HG03196 (cell line): ENCODE results near the gene MCCD1.

Experiments
- ATAC-seq: cut with Tn5 transposase; IDR thresholded peaks from one replicate; pipeline ENCODE4 v1.9.1; 2021; ENCODE audit not compliant: unreplicated experiment

Gene MCCD1

DNA sequence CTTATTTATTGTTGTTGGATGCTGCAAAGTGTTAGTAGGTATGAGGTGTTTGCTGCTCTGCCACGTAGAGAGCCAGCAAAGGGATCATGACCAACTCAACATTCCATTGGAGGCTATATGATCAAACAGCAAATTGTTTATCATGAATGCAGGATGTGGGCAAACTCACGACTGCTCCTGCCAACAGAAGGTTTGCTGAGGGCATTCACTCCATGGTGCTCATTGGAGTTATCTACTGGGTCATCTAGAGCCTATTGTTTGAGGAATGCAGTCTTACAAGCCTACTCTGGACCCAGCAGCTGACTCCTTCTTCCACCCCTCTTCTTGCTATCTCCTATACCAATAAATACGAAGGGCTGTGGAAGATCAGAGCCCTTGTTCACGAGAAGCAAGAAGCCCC, 18.8 kb upstream of the MCCD1 start:
- ATAC-seq: no peak

- no peak for ATAC-seq
These were observed 15.2 kb upstream of the MCCD1 start for GRCh38 chr6:31513456-31514165.

DNA sequence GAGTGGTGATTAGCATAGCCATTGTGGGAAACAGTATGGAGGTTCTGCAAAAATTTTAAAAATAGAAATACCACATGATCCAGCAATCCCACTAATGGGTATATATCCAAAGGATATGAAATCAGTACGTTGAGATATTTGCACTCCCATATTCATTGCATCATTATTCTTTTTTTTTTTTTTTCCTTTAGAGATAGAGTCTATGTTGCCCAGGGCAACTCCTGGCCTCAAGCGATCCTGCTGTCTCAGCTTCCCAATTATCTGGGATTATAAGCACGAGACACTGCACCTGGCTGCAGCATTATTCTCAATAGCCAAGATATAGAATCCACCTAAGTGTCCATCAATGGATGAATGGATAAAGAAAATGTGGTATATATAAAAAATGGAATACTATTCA, 6.9 kb upstream of the MCCD1 start:
- no peak for ATAC-seq

GRCh38 chr6:31525553-31525931, 3.2 kb upstream of the MCCD1 start:
- no peak for ATAC-seq

GRCh38 chr6:31525932-31526591, 2.7 kb upstream of the MCCD1 start:
- no peak for ATAC-seq

GRCh38 chr6:31528307-31528777, 420 bp upstream of the MCCD1 start:
- ATAC-seq: no peak

DNA sequence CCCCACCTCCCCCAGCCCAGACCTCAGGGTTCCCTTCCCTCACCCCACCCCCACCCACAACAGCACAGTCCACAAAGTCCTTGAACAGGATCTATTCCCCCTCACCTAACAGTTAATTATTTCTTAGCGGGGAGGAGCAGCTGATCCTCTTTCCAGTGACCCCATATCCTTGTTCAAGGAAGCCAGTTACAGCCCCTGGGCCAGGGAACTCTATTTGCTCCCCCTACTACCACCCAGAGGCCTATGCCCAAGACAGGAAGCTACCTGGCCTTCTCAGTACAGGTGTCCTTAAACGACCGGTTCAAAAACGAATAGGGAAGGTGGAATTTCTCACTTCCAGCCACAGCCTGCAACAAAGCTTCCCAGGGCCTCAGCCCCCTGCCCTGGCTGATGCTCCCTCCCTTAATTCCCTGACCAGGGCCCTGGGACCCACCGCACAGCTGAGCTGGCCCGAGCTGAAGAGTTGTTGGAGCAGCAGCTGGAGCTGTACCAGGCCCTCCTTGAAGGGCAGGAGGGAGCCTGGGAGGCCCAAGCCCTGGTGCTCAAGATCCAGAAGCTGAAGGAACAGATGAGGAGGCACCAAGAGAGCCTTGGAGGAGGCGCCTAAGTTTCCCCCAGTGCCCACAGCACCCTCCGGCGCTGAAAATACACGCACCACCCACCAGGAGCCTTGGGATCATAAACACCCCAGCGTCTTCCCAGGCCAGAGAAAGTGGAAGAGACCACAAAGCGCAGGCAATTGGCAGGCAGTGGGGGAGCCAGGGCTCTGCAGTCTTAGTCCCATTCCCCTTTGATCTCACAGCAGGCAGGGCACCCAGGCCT, 778 bp downstream of the MCCD1 start:
- ATAC-seq: no peak

GRCh38 chr6:31530659-31531058, 1.9 kb downstream of the MCCD1 start:
- ATAC-seq: no peak

DNA sequence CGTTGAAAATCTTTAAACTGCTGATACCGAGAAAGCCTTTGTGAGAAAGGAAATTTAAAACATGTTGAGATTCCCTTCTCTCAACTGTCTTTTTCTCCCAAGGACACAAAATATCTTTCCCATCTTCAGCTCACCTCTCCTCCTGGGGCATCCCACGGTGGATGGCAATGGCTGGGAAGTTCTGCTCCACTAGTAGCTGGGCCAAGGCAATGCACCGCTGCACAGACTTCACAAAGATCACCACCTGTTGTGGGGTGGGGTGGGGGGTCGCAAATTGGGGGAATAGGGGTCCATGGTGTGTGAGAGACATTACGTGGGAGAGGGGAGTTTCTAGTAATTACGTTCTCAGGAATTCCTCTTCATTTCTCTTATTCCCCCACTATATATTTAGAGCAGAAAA, 2.4 kb downstream of the MCCD1 start:
- no peak for ATAC-seq

- no peak for ATAC-seq
These were observed 3.2 kb downstream of the MCCD1 start for GRCh38 chr6:31531771-31532643.

- ATAC-seq: no peak
These were observed 4.1 kb downstream of the MCCD1 start for GRCh38 chr6:31532644-31533454.

DNA sequence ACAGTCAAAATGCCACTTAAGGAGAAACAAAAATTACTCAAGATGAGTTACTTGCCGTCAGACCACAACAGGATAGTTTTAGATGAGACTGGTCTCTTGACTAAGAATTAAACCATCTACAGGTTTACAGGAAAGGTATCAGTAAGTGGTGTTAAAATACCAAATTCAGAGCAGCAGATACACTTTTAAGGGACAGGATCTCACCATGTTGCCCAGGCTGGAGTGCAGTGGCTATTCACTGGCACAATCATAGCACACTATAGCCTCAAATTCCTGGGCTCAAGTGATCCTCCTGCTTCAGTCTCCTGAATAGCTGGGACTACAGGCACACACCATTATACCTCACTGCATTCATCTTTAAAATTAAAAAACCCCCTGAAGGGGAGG, 4.7 kb downstream of the MCCD1 start:
- no peak for ATAC-seq

DNA sequence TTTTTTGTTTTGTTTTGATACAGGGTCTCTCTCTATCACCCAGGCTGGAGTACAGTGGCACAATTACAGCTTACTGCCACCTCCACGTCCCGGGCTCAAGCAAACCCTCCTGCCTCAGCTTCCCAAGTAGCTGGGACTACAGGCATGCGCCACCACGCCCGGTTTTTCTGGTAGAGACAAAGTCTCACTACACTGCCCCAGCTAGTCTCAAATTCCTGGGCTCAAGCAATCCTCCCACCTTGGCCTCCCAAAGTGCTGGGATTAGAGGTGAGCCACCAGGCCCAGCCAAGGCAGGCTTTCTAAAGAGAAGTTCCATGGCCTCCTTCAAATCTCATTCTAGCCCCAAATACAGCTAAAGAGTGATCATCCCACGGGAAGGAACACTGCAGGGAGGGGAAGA, 5.2 kb downstream of the MCCD1 start:
- no peak for ATAC-seq

GRCh38 chr6:31534521-31535040, 5.8 kb downstream of the MCCD1 start:
- no peak for ATAC-seq

DNA sequence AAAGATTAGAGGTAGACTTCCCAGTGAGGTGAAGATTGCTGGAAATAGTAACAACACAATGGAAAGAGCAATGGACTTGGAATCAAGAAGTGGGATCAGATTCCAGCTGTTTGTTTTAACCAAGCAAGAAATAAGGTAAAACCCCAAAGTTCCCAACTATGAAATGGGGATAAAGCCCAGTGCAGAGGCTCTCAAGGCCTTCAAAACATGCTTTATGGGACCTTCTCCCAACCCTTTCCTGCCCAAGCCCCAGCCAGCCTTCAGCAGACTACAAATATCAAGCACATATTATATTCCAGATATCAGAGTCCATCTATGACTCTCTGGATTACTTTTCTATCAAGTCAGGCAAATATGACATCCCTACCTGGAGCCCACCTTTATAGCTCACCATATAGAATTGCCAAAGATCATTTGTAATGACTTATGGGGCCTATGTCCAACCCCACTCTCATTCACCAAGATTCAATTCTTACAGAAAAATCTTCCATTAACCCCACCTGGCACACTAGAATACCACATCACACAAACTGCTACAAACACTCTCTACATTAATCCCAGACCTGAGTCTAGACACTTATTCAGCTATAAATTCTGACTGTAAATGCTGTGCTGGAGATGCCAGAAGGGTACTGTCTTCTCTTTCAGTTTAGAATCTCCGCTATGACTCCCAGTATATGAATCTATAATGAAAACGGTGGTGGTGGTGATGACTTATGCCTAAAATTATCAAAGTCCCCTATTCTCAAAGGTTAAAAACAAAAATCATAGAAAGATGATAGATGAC, 7.0 kb downstream of the MCCD1 start:
- no peak for ATAC-seq

DNA sequence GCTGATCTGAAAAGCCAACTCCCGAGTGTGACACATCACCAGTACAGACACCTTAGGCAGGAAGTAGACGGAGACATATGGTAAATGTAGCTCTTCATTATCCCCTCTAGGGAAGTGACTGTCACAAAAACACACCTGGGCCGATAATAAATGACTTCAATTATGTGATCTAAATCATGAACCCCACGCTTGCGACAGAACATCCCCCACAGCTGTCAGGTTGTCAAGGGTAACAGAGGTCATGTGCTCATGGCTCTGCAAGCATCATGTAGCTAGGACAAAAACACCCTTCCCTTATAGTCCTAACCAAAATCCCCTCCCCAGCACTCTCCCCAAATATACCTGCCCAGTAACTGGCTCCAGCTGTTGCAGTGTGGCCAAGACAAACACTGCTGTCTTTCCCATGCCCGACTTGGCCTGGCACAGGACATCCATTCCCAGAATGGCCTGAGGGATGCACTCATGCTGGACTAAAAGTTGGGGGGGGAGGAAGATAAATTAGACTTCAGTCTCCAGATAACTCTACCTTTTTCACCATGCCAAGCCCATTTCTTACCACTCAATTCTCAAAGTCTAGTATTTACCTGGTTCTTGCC, 10.1 kb downstream of the MCCD1 start:
- no peak for ATAC-seq

GRCh38 chr6:31540640-31541039, 11.9 kb downstream of the MCCD1 start:
- no peak for ATAC-seq

GRCh38 chr6:31541059-31541657, 12.4 kb downstream of the MCCD1 start:
- ATAC-seq: no peak
